H9 (cell line): ENCODE data around the gene VANGL2. TPM values are rescaled to one million over a fixed set of nuclear protein-coding genes. Genes with fewer than 3 reads are reported as not detected.

ENCODE experiments used
- DNase-seq: peaks from one replicate; pipeline ENCODE4 v3.0.0-alpha.2; 2017
- H2AFZ ChIP-seq: one replicate; pipeline ENCODE4 v1.6.1; 2013; ENCODE audit warnings: mild to moderate bottlenecking, low read length, control low read depth, moderate library complexity
- H2AK5ac ChIP-seq: 2 replicates; pipeline ENCODE4 v1.6.1; 2013; ENCODE audit warnings: low read length, control low read depth, mixed read lengths; ENCODE audit not compliant: insufficient read length
- H2BK120ac ChIP-seq: one replicate; pipeline ENCODE4 v1.6.1; 2013; ENCODE audit warnings: low read depth, mild to moderate bottlenecking, low read length, control low read depth, inconsistent platforms; ENCODE audit not compliant: poor library complexity, severe bottlenecking
- H2BK12ac ChIP-seq: 2 replicates; pipeline ENCODE4 v1.6.1; 2013; ENCODE audit warnings: low read length, control low read depth, mixed read lengths, low read depth; ENCODE audit not compliant: insufficient read length
- H2BK15ac ChIP-seq: 2 replicates; pipeline ENCODE4 v1.6.1; 2013; ENCODE audit warnings: low read depth, low read length, control low read depth
- H2BK20ac ChIP-seq: one replicate; pipeline ENCODE4 v1.6.1; 2013; ENCODE audit warnings: low read depth, mild to moderate bottlenecking, low read length, control low read depth, inconsistent platforms; ENCODE audit not compliant: poor library complexity, severe bottlenecking
- H2BK5ac ChIP-seq: 2 replicates; pipeline ENCODE4 v1.6.1; 2013; ENCODE audit warnings: low read length, control low read depth, mixed read lengths; ENCODE audit not compliant: insufficient read length
- H3K14ac ChIP-seq: 2 replicates; pipeline ENCODE4 v1.6.1; 2013; ENCODE audit warnings: low read length, control low read depth; ENCODE audit not compliant: insufficient read depth
- H3K18ac ChIP-seq: 2 replicates; pipeline ENCODE4 v1.6.1; 2013; ENCODE audit warnings: low read depth, mild to moderate bottlenecking, mixed read lengths, low read length, control low read depth; ENCODE audit not compliant: insufficient read length
- H3K23ac ChIP-seq: 2 replicates; pipeline ENCODE4 v1.6.1; 2013; ENCODE audit warnings: low read length, control low read depth, mixed read lengths, low read depth; ENCODE audit not compliant: insufficient read length
- H3K23me2 ChIP-seq: 2 replicates; pipeline ENCODE4 v1.6.1; 2013; ENCODE audit warnings: low read depth, mild to moderate bottlenecking, mixed read lengths, low read length, control low read depth; ENCODE audit not compliant: insufficient read length, poor library complexity, severe bottlenecking
- H3K27ac ChIP-seq: 2 replicates; pipeline ENCODE4 v1.5.1; 2013; ENCODE audit warnings: low read length, control low read depth, mixed read lengths, low read depth; ENCODE audit not compliant: insufficient read length
- H3K27me3 ChIP-seq: 2 replicates; pipeline ENCODE4 v1.6.1; 2013; ENCODE audit warnings: low read length, control low read depth, inconsistent platforms; ENCODE audit not compliant: insufficient read depth
- H3K4ac ChIP-seq: 2 replicates; pipeline ENCODE4 v1.6.1; 2013; ENCODE audit warnings: low read depth, mild to moderate bottlenecking, control low read depth, inconsistent platforms, low read length, moderate library complexity
- H3K4me1 ChIP-seq: 2 replicates; pipeline ENCODE4 v1.6.1; 2013; ENCODE audit warnings: low read length, control low read depth, inconsistent platforms; ENCODE audit not compliant: insufficient read depth
- H3K4me2 ChIP-seq: 2 replicates; pipeline ENCODE4 v1.6.1; 2013; ENCODE audit warnings: low read length, control low read depth, mixed read lengths; ENCODE audit not compliant: insufficient read length, insufficient read depth
- H3K56ac ChIP-seq: 2 replicates; pipeline ENCODE4 v1.6.1; 2013; ENCODE audit warnings: low read depth, mild to moderate bottlenecking, mixed read lengths, low read length, control low read depth; ENCODE audit not compliant: insufficient read length
- H3K79me1 ChIP-seq: 2 replicates; pipeline ENCODE4 v1.6.1; 2013; ENCODE audit warnings: low read depth, mild to moderate bottlenecking, moderate library complexity, low read length, control low read depth, inconsistent platforms; ENCODE audit not compliant: insufficient read depth, poor library complexity, severe bottlenecking
- H3K79me2 ChIP-seq: 2 replicates; pipeline ENCODE4 v1.6.1; 2013; ENCODE audit warnings: low read length, control low read depth, inconsistent platforms; ENCODE audit not compliant: insufficient read depth
- H3K9ac ChIP-seq: 2 replicates; pipeline ENCODE4 v1.6.1; 2013; ENCODE audit warnings: low read length, control low read depth, mixed read lengths; ENCODE audit not compliant: insufficient read length; ENCODE audit errors: extremely low read depth
- H3K9me3 ChIP-seq: one replicate; pipeline ENCODE4 v1.6.1; 2013; ENCODE audit warnings: low read depth, low read length, inconsistent platforms; ENCODE audit not compliant: control insufficient read depth
- H3T11ph ChIP-seq: one replicate; pipeline ENCODE4 v1.6.1; 2013; ENCODE audit warnings: mild to moderate bottlenecking, low read length, control low read depth, inconsistent platforms
- H4K20me1 ChIP-seq: one replicate; pipeline ENCODE4 v1.6.1; 2013; ENCODE audit not compliant: control insufficient read depth, insufficient read length, insufficient read depth
- H4K5ac ChIP-seq: 2 replicates; pipeline ENCODE4 v1.6.1; 2013; ENCODE audit warnings: low read depth, mild to moderate bottlenecking, mixed read lengths, low read length, control low read depth; ENCODE audit not compliant: insufficient read length
- H4K8ac ChIP-seq: replicated peaks from 2 replicates; pipeline ENCODE4 v1.6.1; 2013; ENCODE audit warnings: low read length, control low read depth, mixed read lengths, low read depth; ENCODE audit not compliant: insufficient read length
- H4K91ac ChIP-seq: 2 replicates; pipeline ENCODE4 v1.6.1; 2013; ENCODE audit warnings: low read depth, mild to moderate bottlenecking, moderate library complexity, mixed read lengths, low read length, control low read depth; ENCODE audit not compliant: insufficient read length
- H3K27ac Mint-ChIP-seq, 3 experiments: 2 replicates in 2 of 3; 3 replicates in 1 of 3; pipeline ENCODE4 v1.8.0; 2020 to 2021; ENCODE audit warnings: mixed read lengths in 3 of 3, mild to moderate bottlenecking in 1 of 3, moderate library complexity in 1 of 3
- H3K27me3 Mint-ChIP-seq: 2 replicates; pipeline ENCODE4 v1.8.0; 2021; ENCODE audit warnings: low read depth, mild to moderate bottlenecking, moderate library complexity, mixed read lengths
- H3K36me3 Mint-ChIP-seq, 3 experiments: 2 replicates in 2 of 3; 3 replicates in 1 of 3; pipeline ENCODE4 v1.8.0; 2020 to 2021; ENCODE audit warnings: low read depth in 3 of 3, mixed read lengths in 3 of 3; ENCODE audit not compliant: insufficient read depth in 1 of 3
- H3K4me1 Mint-ChIP-seq, 2 experiments: 2 replicates each; pipeline ENCODE4 v1.8.0; 2020; ENCODE audit warnings: mixed read lengths in 2 of 2
- H3K4me3 Mint-ChIP-seq, 2 experiments: 2 replicates in 1 of 2; 3 replicates in 1 of 2; pipeline ENCODE4 v1.8.0; 2020 to 2021; ENCODE audit warnings: mild to moderate bottlenecking in 2 of 2, mixed read lengths in 2 of 2, moderate library complexity in 1 of 2
- H3K9me3 Mint-ChIP-seq, 2 experiments: 2 replicates in 1 of 2; 3 replicates in 1 of 2; pipeline ENCODE4 v1.8.0; 2020; ENCODE audit warnings: mild to moderate bottlenecking in 2 of 2, mixed read lengths in 2 of 2, moderate library complexity in 1 of 2
- CTCF ChIP-seq: fragments of 200-600 bp; sonication (generic); conservative IDR thresholded peaks from 3 replicates; pipeline ENCODE4 v1.8.0; 2021; ENCODE audit warnings: antibody characterized with exemption, mild to moderate bottlenecking
- WGBS: extraction: QIAGEN DNeasy Blood & Tissue Kit; methylation state at CpG from one replicate; pipeline ENCODE4 v1.1.7; 2013; ENCODE audit warnings: missing lambda C conversion rate, low lambda C conversion rate, mixed read lengths; ENCODE audit not compliant: insufficient read length; ENCODE audit errors: extremely low coverage; 5-methylcytosine and 5-hydroxymethylcytosine counted together
- total RNA-seq: library from RNA; stranded (reverse); gene quantifications from 2 replicates; pipeline ENCODE4 v1.2.1, GENCODE V29; 2021

The VANGL2 gene
- total RNA-seq, 1 experiment from 2014 or later = 58.5 TPM

GRCh38 chr1:160429125-160429561 is 28.8 kb downstream of the VANGL2 start:
- Histone ChIP-seq H3K9me3 (no peaks in the 10 kb centered on the region), H3K27ac (no peak overlapping the region), H3K18ac (no peak overlapping the region), H3K4me1 (no peaks in the 10 kb centered on the region), H3K9ac (no peak overlapping the region), H3K4me2 (no peak overlapping the region), H2BK12ac (no peak overlapping the region), H4K5ac (no peak overlapping the region), H3K14ac (no peak overlapping the region; the same call in 1 of the 2 replicates), H3K23me2 (no peaks in the 10 kb centered on the region), H4K91ac (no peak overlapping the region), H2AFZ (no peak overlapping the region), H2BK20ac (no peak overlapping the region), H3T11ph (no peak overlapping the region), H2AK5ac (no peak overlapping the region), H3K56ac (no peak overlapping the region), H2BK120ac (no peak overlapping the region), H3K4ac (no peak overlapping the region), H3K79me1 (no peaks in the 10 kb centered on the region), H3K79me2 (no peaks in the 10 kb centered on the region), H4K8ac (no peak overlapping the region), H3K27me3 (no peaks in the 10 kb centered on the region), H2BK15ac (no peak overlapping the region), H2BK5ac (no peak overlapping the region), H3K23ac (no peak overlapping the region), H4K20me1 (no peaks in the 10 kb centered on the region)
- H3K4me3 Mint-ChIP-seq = no peak overlapping the region
- no peak overlapping the region for H3K27ac Mint-ChIP-seq
- H3K9me3 Mint-ChIP-seq = no peaks in the 10 kb centered on the region
- DNase-seq = no peak
- H3K4me1 Mint-ChIP-seq = peaks cover 0 to 11% of the 10 kb centered on the region in 2 experiments; a peak in 3 of 4 replicates
- no CpG with 5 or more reads among the region's 2 CpGs for WGBS
- H3K27me3 Mint-ChIP-seq = no peaks in the 10 kb centered on the region; the same call in 1 of the 2 replicates
- TF ChIP-seq CTCF = no peak
- peaks cover 18 to 39% (median 37%) of the 10 kb centered on the region in 3 experiments; a peak in 6 of 7 replicates for H3K36me3 Mint-ChIP-seq
